Left renal cortex interstitium (tissue), 4 donors: ENCODE data around the gene ELOVL6. TPM values are rescaled to one million over a fixed set of nuclear protein-coding genes. Genes with fewer than 3 reads are reported as not detected.
"Not testable (repeated sequence)": the region's sequence is repeated elsewhere in the genome, so short reads cannot be mapped to it uniquely, and the experiment has no call there.

Source experiments
- DNase-seq, 4 donors: peaks; one replicate each; pipeline ENCODE4 v3.0.0-alpha.2; 2013; ENCODE audit warnings: low read depth in 4 of 4, low spot score in 2 of 4, missing footprints in 1 of 4
- polyA plus RNA-seq, 4 donors: library from polyadenylated mRNA; unstranded; fragments of 120-200 nt; gene quantifications; one replicate each; pipeline ENCODE4 v1.2.1, GENCODE V29; 2013; ENCODE audit not compliant: insufficient read length in 4 of 4

The ELOVL6 gene
- polyA plus RNA-seq, 4 donors, result 27.3 to 33.2 (median 30.5) TPM

DNA sequence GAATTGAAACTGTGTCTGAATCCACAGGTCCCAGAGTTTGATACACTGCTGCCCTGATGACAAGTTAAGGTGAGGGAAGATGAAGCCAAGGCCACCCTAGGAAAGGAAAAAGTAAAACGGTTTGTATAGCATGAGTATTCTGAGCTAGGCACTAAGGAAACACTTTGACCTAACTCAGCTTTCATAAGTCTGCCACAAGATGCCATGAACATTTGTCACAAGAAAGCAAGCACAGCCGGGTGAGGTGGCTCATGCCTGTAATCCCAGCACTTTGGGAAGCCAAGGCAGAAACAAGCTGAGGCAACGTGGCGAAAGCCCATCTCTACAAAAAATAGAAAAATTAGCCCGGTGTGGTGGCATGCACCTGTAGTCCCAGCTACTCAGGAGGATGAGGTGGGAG, 34.2 kb downstream of the ELOVL6 start:
- DNase-seq, result no peak

DNA sequence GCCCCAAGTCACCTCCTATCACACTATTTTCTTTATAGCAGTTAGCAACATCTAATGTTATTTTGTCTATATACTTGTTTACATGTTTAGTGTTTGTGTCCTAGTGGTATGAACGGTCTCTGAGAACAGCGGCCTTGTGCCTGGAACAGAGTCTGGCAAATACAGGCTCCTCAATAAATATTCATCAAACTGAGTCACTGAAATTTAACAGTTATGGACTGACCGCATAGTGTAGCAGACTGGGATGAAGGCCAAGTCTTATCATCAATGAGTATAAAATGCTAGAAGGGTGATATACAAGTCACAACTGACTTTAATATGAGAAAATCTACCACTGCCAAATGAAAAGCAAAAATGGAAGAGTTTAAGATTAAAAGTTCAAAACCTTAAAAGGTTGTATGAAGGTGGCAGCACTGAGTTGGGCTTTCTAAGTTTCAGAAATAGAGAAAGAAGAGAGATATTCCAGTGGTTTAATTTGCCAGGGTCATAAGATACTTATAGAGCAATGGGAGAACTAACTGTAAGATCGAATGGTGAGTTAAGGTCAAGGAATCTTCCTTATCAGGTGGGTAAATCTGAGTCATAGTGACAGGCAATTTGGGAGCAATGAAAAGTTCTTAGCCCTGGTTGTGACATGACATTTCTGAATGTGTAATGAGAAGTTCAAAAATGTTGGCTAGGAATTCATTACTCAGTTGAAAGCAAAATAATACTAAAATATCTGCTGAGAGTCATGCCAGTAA, 34.9 kb downstream of the ELOVL6 start:
- DNase-seq, result no peak

DNA sequence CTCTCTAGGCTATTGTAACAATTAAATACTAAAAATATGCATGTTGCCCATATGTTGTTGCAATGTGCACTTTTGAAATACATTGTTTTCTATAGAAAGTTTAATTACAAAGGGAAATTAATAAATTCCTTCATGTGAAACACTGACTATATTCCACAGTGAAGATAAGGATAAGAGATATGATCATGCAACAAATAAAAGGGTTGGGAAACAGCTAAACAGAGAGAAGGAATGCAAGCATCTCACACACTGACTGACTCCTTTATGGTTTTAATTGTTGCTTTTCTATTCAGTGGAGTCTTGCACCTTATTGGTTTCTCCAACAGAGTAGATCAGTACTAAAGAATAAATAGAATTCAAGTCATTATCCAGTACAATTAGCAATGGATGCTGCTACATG, 37.8 kb downstream of the ELOVL6 start:
- DNase-seq, result no peak

DNA sequence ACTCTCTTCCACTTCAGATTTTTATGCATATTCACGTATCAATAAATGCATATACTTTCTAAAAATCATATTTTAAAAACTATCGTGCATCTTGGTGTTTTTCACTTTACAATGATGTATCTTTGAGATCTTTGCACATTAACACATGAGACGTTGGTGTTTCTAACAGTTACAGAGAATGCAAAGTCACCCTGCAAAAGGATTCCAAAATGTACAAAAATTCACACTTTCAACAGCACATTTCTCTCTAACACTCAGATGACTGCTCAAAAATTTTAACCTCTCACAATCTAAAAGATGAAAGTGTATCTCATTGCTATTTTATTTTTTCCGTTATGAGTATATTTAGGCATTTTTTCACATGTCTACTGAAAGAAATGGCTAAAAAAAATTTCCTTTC, 38.9 kb downstream of the ELOVL6 start:
- no peak for DNase-seq

DNA sequence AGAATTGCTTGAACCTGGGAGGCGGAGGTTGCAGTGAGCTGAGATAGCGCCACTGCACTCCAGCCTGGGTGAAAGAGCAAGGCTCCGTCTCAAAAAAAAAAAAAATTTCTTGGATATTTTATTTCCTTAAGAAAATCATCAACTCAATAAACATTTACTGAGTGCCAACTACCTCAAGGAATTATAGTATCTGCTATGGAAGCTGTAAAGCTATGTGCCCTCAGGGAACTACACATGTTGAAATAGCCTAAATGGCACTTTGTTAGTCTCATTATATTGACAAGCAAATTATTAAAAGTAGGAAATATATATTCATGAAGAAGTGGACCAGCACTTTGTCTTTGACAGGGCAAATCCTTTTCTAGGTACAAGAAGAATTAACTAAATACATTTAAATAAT, 40.8 kb downstream of the ELOVL6 start:
- DNase-seq, result no peak

DNA sequence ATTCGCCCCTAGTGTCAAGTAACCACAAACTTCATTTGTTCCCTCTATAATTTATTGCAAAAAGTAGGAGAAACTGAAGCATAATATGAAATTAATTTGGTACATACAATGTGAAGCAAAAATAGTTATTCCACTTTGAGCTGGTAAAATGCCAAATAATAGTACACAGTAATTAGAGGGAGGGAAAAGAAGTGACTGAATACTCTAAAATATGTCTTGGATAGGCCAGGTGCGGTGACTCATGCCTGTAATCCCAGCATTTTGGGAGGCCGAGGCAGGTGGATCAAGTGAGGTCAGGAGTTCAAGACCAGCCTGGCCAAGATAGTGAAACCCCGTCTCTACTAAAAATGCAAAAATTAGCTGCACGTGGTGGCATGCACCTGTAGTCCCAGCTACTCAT, 41.2 kb downstream of the ELOVL6 start:
- DNase-seq, result not testable (repeated sequence)

DNA sequence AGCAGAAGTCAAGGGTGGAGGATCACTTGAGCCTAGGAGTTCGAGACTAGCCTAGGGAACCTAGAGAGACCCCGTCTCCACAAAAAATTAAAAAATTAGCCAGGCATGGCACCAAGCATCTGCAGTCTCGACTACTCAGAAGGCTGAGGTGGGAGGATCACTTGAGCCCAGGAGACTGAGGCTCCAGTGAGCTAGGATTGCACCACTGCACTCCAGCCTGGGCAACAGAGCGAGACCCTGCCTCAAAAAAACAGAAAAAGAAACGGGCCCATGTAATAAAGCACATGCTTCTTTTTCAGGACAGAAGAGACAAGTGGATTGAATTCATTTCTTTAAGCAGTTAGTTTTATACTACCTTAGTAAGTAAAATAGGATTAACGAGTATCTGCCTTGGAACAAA, 42.0 kb downstream of the ELOVL6 start:
- no peak for DNase-seq

DNA sequence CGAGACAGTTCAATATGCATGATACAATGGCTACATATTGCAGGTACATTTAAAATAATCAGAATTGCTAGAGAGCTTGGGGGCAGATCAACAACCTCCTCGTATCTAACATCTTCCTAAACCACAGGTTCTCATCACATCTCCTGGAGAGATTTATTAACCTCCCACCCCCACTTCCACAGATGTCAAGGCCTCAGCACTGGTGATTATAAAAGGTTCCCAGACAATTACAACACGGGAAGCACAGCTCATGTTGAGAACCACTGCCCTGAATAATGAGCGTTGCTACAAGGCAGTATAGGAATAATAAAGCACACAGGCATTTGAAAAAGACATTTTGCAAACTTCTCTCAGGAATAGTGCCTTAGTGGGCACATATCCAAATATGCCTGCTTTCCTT, 42.8 kb downstream of the ELOVL6 start:
- DNase-seq, result no peak

DNA sequence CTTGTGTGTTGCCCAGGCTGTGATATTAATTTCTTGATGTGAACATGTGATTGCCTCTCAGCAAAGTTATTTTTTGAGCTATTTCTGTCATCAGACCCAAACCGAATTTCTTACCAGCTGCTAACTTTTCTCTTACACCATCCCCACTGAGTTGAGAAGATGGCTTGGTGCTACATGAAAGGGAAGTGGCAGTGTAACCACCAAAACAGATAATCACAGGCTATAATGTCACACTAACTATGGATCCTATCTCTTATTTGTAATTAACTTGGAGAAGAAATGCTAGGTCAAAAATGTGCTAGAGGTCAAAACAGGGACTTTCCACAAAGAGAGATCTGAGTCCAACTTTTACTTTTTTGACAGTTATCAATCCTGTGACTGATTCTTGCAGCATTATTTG, 43.8 kb downstream of the ELOVL6 start:
- no peak for DNase-seq

DNA sequence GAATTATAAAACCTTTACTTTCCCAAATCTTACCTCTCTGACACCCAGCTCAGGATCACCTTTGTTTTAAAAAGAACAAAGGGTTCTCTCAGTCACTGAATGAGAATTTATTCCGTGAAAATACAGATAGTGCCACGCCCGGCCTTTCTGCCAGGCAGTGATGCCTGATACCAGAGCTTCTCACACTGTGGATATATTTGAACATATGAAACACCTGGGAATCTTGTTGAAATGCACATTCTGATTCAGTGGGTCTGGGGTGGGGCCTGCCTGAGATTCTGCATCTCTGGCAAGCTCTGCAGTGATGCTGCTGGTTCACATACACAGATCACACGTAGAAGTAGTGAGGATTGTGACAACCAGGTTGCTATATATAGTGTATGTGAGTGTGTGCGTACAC, 46.0 kb downstream of the ELOVL6 start:
- DNase-seq, result no peak

DNA sequence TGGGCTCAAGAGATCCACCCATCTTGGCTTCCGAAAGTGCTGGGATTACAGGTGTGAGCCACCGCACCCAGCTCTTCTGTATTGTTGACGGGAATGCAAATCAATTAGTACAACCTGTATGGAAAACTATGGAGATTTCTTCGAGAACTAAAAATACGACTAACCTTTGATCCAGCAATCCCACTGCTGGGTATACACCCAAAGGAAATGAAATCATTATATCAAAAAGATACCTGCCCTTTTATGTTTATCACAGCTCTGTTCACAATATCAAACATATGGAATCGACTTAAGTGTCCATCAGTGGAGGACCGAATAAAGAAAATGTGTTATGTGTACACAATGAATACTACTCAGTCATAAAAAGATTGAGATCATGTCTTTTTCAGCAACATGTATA, 49.3 kb downstream of the ELOVL6 start:
- DNase-seq, result no peak

DNA sequence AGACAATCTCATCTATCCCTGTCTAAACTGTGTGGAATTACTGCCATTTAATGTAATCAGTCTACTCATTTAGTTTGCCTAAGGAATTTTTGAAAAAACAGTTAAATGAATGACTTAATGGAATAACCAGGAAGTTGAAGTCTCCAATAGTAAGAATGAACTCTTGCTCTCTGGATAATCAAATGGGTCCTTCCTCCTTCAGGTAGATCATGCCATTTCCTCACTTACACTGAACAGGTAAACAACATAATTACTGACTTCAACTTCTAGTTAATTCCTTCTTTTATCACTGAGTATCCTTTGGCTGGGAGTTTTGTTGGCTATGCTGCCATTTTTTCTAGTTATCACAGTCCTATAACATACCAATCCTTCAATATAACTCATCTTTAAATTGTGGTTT, 56.0 kb downstream of the ELOVL6 start:
- DNase-seq, result no peak

DNA sequence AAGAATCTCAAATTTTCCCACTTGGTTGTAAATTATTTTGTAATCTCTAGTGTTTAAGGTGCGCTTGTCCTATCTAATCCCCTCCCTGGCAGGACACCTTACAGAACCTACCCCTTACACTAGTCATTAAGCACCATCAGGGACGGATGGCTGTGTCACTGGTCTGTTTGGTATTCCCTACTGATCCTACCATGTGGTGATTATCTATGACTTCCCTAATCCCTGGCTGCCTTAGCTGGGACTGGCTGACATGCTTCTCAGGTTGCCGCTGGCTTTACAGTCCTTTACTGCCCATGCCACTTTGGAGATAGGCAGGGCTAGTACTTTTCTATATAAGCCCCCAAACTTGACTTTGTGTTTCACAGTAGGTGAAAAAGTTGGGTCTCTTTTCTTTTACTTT, 58.6 kb downstream of the ELOVL6 start:
- DNase-seq, result no peak

DNA sequence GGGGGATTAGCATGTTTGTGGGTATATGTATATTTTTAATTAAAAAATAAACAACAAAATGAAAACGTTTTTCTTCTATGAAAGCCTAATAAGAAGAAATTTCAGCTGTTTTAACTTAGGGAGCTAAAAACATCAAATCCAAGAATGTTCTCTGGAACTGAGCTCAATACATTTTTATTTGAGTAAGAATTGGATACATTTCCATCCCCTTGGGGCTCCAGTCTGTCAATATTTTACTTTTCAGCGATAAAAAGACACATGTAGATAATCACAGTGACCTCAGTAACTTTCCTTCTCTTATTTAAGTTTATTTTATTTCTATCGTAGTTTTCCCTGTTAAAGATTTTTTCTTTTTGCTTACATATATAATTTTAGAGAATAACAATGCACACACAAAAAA, 59.3 kb downstream of the ELOVL6 start:
- no peak for DNase-seq

DNA sequence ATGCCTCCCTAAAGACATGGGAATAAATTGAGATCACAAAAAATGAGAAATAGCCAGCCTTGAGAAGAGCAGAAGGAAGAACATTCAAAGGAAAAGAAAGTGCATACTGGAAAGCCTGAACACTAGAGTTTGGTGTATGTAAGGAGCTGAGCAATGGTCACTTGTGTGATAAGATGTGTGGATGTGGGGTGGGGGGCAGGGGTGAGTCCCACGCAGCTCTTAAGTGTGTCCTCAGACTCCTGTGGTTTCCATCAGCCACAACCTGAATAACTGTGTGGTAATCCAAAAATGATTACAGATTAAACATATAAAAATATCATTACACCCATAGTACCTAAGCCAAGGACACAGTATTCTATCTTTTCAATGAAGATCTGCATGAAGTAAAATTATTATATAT, 59.9 kb downstream of the ELOVL6 start:
- DNase-seq, result no peak

DNA sequence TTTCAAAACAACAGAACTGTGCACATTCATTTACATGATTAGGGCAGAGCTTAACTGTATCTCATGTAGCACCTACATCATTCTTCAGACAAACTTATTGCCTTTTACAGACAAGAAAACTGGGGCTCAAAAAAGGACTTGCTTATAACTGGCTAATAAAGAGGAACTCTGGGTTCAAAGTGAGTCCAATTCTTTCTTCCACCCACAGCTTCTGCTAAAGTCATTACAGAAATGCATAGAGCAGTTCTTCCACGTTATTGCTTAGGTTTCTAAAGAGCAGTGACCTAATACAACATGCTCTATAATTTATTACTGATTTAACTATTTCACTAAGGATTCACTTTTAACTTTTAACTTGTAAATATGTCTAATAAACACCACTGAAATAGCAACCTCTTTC, 60.6 kb downstream of the ELOVL6 start:
- DNase-seq, result no peak

DNA sequence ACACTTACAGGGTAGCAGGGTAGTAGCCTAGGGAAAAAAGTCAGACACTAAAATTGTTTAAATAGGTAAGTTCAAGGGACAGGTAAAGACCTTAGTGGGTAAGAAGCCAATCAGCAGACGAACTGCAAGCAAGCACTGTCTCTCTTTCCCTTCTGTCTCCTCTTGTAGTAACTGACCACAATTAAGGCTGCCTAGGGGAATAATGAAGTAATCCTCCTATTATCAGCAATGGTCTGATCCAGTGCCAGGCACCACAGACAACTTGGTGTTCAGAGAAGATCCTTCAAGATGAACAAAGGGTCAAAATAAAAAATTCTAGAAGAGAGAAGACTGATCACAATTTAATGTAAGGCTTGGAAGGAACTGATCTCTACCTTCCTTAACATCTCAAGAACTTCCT, 62.9 kb downstream of the ELOVL6 start:
- no peak for DNase-seq

DNA sequence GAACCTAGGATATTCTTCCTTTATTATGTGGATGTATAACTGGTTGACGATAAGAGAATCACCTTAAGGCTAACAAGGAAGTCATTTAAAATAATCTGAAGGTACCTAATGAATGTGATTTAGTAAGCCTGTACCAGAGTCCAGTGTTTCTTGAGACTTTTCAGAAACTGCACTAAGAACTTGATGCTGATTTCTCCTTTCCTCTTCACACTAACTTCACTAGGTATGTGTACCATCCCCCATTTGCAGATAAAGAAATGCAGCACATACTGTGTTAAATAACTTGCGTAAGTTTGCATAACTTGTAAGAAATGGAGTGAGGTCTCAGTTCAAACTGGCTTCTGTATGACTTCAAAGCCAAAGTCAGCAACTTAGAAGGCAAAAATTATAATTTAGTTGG, 63.3 kb downstream of the ELOVL6 start:
- no peak for DNase-seq

DNA sequence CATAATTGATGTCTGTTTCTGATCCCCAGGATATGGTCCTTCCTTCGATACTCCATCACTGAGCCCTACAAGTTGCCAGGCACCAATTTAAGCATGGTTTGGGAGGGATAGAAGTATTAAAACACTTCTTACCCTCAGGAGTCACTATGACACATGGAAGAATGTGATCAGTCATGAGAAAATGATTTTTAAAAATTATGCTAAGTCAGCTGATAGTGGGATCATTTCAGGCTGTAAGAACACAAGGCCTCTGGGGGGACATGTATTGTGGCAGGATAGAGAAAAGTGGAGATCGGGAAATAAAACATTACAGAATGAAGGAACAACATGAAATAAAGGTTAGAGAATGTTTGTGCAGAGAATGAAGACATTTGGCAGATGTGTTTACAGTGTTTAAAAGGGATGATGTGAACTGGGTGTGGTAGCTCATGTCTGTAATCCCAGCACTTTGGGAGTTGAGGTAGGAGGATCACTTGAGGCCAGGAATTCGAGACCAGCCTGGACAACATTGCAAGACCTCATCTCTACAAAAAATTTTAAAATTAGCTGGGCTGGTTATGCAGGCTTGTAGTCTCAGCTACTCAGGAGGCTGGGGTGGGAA, 64.0 kb downstream of the ELOVL6 start:
- no peak for DNase-seq

DNA sequence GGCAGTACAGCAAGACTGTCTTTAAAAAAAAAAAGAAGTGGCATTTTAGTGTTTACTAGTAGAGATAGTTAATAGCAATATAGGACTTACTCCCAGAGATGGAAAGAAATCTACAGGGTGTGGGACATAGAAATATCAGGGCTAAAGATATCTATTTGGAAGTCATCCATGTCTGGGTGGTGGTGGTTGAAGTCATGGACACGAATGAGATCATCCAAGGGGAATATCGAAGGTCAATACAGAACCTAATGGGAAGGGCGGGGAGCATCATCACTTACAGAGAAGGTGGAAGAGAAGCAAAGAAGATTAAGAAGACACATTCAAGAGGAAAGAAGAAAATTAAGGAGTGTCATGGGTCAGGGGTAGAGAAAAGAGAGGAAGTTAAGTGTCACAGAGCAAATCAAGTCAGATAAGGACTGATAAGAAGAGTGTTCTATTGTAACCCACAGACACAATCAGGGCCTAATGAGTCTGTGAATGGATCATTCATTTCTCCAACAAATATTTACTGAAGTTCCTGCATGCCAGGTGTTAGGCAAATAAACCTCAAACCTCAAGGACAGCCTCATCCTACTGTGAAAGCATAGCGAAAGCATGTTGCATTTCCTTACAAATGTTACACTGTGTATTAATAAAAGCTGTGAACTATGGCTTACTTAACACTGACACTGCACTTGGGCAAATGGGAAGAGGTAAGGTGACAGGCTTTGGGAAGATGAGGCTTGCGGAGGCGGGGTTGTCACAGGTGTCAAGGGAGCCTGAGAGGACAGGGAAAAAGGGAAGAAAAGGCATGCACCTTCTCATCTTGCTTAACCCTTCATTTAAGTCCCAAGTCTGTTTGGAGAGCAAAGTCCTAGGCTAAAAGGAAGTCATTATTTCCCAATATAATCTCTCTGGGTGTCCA, 65.3 kb downstream of the ELOVL6 start:
- no peak for DNase-seq

DNA sequence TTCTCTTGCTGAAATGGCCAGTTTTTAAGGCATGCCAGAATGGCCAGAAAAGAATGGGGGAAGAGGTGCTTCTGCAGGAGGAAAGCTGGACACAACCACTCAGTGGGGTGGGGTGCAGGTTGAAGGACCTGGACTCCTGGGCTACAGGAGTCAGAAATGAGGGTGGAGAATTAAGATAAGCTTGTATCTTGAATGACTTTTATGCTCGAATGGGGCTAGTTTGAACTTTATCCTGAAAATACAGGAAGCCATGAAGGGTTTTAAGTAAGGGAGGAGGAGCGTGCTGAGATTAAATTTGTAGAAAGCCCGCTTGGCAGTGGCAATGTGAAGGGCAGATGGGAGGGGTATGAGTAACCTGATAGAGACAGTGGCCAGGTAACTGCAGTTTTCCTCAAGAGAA, 66.5 kb downstream of the ELOVL6 start:
- no peak for DNase-seq
